Naive B cell (primary cell): ENCODE results near the gene ACSM2A. TPM values are rescaled to one million over a fixed set of nuclear protein-coding genes. Genes with fewer than 3 reads are reported as not detected.
"Not testable (repeated sequence)": the region's sequence is repeated elsewhere in the genome, so short reads cannot be mapped to it uniquely, and the experiment has no call there.

Experiments
- ATAC-seq, 2 donors: fragments of 150-1000 bp; cut with Tn5 transposase; 2 replicates each; pipeline ENCODE4 v1.10.0; 2021; ENCODE audit warnings: low read depth in 2 of 2, mild to moderate bottlenecking in 2 of 2, moderate library complexity in 2 of 2
- DNase-seq: peaks from one replicate; pipeline ENCODE4 v3.0.0; 2022
- H3K27ac Mint-ChIP-seq, 6 donors: one replicate each; pipeline ENCODE4 v1.8.0; 2020 to 2022; ENCODE audit warnings: mild to moderate bottlenecking in 6 of 6, mixed read lengths in 6 of 6, moderate library complexity in 5 of 6, inconsistent platforms in 2 of 6
- H3K27me3 Mint-ChIP-seq, 3 donors: one replicate each; pipeline ENCODE4 v1.8.0; 2021 to 2022; ENCODE audit warnings: mixed read lengths in 3 of 3, mild to moderate bottlenecking in 1 of 3
- H3K36me3 Mint-ChIP-seq, 2 donors: one replicate each; pipeline ENCODE4 v1.8.0; 2020 to 2022; ENCODE audit warnings: mixed read lengths in 2 of 2, inconsistent platforms in 1 of 2, mild to moderate bottlenecking in 1 of 2
- H3K4me1 Mint-ChIP-seq, 3 donors: one replicate each; pipeline ENCODE4 v1.8.0; 2020 to 2022; ENCODE audit warnings: mixed read lengths in 3 of 3, inconsistent platforms in 1 of 3, mild to moderate bottlenecking in 1 of 3, moderate library complexity in 1 of 3
- H3K4me3 Mint-ChIP-seq, 8 donors: one replicate each; pipeline ENCODE4 v1.8.0; 2020 to 2022; ENCODE audit warnings: mild to moderate bottlenecking in 8 of 8, mixed read lengths in 8 of 8, moderate library complexity in 8 of 8, inconsistent platforms in 2 of 8
- H3K9me3 Mint-ChIP-seq, 7 donors: one replicate each; pipeline ENCODE4 v1.8.0; 2020 to 2022; ENCODE audit warnings: mixed read lengths in 7 of 7, mild to moderate bottlenecking in 5 of 7, inconsistent platforms in 2 of 7, moderate library complexity in 1 of 7
- polyA plus RNA-seq, 6 donors: library from polyadenylated mRNA; unstranded; fragments of 300-500 nt; fragmentation: Illumina TruSeq; gene quantifications; one replicate each; pipeline ENCODE4 v1.2.3, GENCODE V29; 2021; ENCODE audit warnings: low read depth in 6 of 6

Gene ACSM2A
- polyA plus RNA-seq, 6 donors from 2014 or later, result not detected

- DNase-seq, H3K36me3 Mint-ChIP-seq, H3K27me3 Mint-ChIP-seq, H3K4me3 Mint-ChIP-seq, ATAC-seq, H3K27ac Mint-ChIP-seq, H3K9me3 Mint-ChIP-seq, H3K4me1 Mint-ChIP-seq: not testable (repeated sequence)
Measured at GRCh38 chr16:20531795-20532194, 80.5 kb downstream of the ACSM2A start.

DNA sequence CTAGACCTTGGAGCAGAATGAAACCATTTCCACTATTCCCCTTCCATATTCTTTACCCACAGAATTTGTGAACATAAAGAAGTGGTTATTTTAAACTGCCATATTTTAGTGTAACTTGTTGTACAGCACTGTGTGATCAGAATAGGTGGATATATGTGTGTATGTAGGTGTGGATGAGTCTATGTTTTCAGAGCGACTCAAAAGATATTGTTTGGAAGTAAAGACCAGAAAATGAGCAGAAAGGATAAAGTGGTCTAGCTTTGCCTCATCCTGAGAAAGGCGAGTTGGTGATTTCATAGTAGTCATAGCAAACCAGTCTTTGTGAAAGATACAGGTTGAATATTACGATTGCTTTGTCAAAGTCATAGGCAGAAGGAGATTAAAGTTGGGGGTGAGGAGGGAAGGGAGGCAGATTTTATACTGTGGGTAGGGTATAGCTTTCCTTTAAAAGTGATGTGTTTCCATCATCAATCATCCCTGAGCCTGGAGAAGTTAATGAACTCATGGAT, 81.0 kb downstream of the ACSM2A start:
- not testable (repeated sequence) for H3K4me1 Mint-ChIP-seq, H3K9me3 Mint-ChIP-seq

GRCh38 chr16:20536669-20537068, 85.3 kb downstream of the ACSM2A start:
- not testable (repeated sequence) for ATAC-seq, H3K4me1 Mint-ChIP-seq, H3K36me3 Mint-ChIP-seq, H3K9me3 Mint-ChIP-seq, DNase-seq, H3K27me3 Mint-ChIP-seq, H3K4me3 Mint-ChIP-seq
- H3K27ac Mint-ChIP-seq, result peak overlapping the region in 1 of 6 donors; percentile 21

More for the DNA sequence above, 81.0 kb downstream of the ACSM2A start:
- DNase-seq, ATAC-seq, H3K27me3 Mint-ChIP-seq, H3K36me3 Mint-ChIP-seq, H3K27ac Mint-ChIP-seq, H3K4me3 Mint-ChIP-seq: not testable (repeated sequence)

Other genes with a start within 250 kb of the ACSM2A start
- not detected for gene GP2, start 124.0 kb upstream of the ACSM2A start, polyA plus RNA-seq
- not detected for gene UMOD, start 98.8 kb upstream of the ACSM2A start, polyA plus RNA-seq
- gene PDILT, start 46.8 kb upstream of the ACSM2A start, polyA plus RNA-seq, result not detected
- gene ACSM5, start 42.0 kb upstream of the ACSM2A start, polyA plus RNA-seq, result not detected
- not detected for gene ACSM2B, start 124.8 kb downstream of the ACSM2A start, polyA plus RNA-seq
- gene ACSM1, start 246.2 kb downstream of the ACSM2A start, polyA plus RNA-seq, result 1 to 10 TPM in 2 of 6 donors, under 1 TPM in 3, not detected in 1; 0.25 to 1.1 (median 0.85) TPM